Left lung (tissue), 10 donors: ENCODE measurements around the gene TOM1. TPM values are rescaled to one million over a fixed set of nuclear protein-coding genes. Genes with fewer than 3 reads are reported as not detected.
A peak's percentile ranks its signal among the peaks of the same experiment; 100 is the strongest.

Experiments used
- ATAC-seq: fragments of 200-7000 bp; cut with Tn5 transposase; one replicate; pipeline ENCODE4 v1.9.1; 2020; ENCODE audit warnings: moderate library complexity
- DNase-seq, 4 donors: peaks; one replicate each; pipeline ENCODE4 v3.0.0-alpha.2; 2013 to 2020
- H3K27ac ChIP-seq, 2 donors: fragments of 200-600 bp; sonication (generic) in 1 of 2; one replicate each; pipeline versions ENCODE4 v1.5.0 to v1.8.0; 2020 to 2021
- H3K27me3 ChIP-seq, 2 donors: fragments of 200-600 bp; sonication (generic) in 1 of 2; one replicate each; pipeline versions ENCODE4 v1.5.0 to v1.8.0; 2020 to 2021
- H3K36me3 ChIP-seq, 2 donors: fragments of 200-600 bp; sonication (generic) in 1 of 2; one replicate each; pipeline versions ENCODE4 v1.5.0 to v1.8.0; 2020 to 2021
- H3K4me1 ChIP-seq, 2 donors: fragments of 200-600 bp; one replicate each; pipeline ENCODE4 v1.8.0; 2021
- H3K4me3 ChIP-seq, 2 donors: fragments of 200-600 bp; sonication (generic) in 1 of 2; one replicate each; pipeline versions ENCODE4 v1.5.0 to v1.8.0; 2020 to 2021; ENCODE audit warnings: mild to moderate bottlenecking in 1 of 2
- H3K9me3 ChIP-seq, 2 donors: fragments of 200-600 bp; sonication (generic) in 1 of 2; one replicate each; pipeline versions ENCODE4 v1.5.0 to v1.8.0; 2020 to 2021
- intact Hi-C, 2 donors: fragments of 100-400 bp; cut with DNase I; formaldehyde crosslinking; loops; one replicate each; pipeline versions ENCODE4 v1.11.2 to v1.14.2; 2022
- polyA plus RNA-seq, 6 donors: library from polyadenylated mRNA; unstranded; fragments of 120-200 nt; gene quantifications; one replicate each; pipeline ENCODE4 v1.2.1, GENCODE V29; 2013; ENCODE audit not compliant: insufficient read length in 6 of 6
- total RNA-seq, 2 donors: library from RNA; stranded (reverse); fragmentation: NEBNext Ultra II Directional; extraction: Animal tissue kit (Norgen Biotek cat#: 25700); gene quantifications; one replicate each; pipeline ENCODE4 v1.2.1, GENCODE V29; 2021
- TF ChIP-seq, protein P1 (sequence below), 2 donors: fragments of 200-600 bp; sonication (generic) in 1 of 2; IDR thresholded peaks; one replicate each; pipeline versions ENCODE4 v1.5.0 to v1.8.0; 2021; ENCODE audit warnings: antibody characterized with exemption in 2 of 2
- donor health status: DM: no; HTN: yes; CAD: no.
- donor health status: DM: no; HTN: no; CAD: no.

Gene TOM1
- total and polyA plus RNA-seq, 8 donors = 28.9 to 81.3 (median 32.8) TPM

DNA sequence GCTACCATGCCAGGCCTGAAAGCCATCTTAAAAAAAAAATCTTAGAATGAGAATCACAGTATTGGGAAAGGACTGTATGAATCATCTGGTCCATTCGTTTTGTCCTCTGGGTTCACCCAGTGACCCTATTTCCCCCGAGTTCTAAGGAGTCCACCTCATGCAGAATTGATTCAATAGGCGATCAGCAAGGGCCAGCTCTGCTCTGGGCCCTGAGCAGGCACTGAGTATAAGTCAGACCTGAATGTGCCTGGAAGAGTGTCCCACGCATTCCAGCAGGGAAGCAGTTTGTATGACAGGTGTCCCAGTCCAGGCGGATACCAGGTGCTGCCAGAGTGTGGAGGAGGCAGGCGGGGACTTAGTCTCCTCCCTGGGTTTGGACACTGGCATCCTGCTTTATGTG lies 80.3 kb downstream of the TOM1 start:
- peaks cover 23 to 87% of the 10 kb centered on the region in 2 donors for H3K4me1 ChIP-seq
- intact Hi-C loops = no loop called here
- no peak for ATAC-seq

DNA sequence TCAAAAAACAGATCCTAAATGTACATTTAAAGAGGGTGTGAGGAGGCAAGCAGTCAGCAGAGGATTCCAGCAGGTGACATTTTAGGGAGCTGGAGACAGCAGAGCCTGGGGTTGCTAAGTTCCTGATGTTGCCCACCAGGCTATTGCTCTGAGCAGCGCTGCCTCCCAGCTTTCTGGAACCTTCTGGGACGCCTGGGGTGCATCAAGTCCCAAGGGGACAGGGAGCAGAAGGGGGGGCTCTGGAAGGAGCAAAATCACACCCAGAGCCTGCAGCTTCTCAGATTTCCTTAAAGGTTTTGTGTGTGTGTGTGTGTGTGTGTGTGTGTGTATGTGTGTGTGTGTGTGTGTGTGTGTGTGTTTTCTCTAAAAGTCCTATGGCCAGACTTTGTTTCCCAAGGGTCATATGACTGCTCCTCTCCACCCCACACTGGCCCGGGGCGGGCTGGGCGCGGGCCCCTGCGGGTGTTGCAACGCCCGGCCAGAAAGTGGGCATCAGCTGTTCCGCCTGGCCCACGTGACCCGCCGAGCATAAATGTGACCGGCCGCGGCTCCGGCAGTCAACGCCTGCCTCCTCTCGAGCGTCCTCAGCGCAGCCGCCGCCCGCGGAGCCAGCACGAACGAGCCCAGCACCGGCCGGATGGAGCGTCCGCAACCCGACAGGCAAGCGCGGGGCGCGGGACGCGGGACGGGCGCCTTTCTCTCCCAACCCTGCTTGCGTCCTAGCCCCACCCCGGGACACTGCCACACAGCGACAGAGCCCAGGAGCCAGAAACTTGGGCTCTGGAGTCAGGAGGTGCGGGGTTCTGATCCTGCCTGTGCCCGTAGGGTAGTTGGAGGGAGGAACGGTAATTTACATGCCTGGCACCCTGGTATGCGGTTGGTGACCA lies 81.1 kb downstream of the TOM1 start, which contains the start of gene HMOX1:
HMOX1 (plus strand) TSS at position 560 of the 887 bp plus-strand sequence; CDS start at position 638, 78 bp downstream.
- H3K4me1 ChIP-seq = peaks cover 23 to 87% of the 10 kb centered on the region in 2 donors
- H3K4me3 ChIP-seq = peak within 1 kb of the TSS; percentile 49 to 72
- intact Hi-C loops = no loop called here
- peak within 1 kb of the TSS; percentile 78 to 87 for H3K27ac ChIP-seq
- TF ChIP-seq, protein P1, sequence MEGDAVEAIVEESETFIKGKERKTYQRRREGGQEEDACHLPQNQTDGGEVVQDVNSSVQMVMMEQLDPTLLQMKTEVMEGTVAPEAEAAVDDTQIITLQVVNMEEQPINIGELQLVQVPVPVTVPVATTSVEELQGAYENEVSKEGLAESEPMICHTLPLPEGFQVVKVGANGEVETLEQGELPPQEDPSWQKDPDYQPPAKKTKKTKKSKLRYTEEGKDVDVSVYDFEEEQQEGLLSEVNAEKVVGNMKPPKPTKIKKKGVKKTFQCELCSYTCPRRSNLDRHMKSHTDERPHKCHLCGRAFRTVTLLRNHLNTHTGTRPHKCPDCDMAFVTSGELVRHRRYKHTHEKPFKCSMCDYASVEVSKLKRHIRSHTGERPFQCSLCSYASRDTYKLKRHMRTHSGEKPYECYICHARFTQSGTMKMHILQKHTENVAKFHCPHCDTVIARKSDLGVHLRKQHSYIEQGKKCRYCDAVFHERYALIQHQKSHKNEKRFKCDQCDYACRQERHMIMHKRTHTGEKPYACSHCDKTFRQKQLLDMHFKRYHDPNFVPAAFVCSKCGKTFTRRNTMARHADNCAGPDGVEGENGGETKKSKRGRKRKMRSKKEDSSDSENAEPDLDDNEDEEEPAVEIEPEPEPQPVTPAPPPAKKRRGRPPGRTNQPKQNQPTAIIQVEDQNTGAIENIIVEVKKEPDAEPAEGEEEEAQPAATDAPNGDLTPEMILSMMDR (IDR thresholded peaks at IDR 0.05) = peak in 1 of 2 donors; percentile 7
- DNase-seq (peak; percentile 77 to 100 (median 94)), ATAC-seq (peak; percentile 81)
- H3K36me3 ChIP-seq = peaks cover 0 to 31% of the 10 kb centered on the region in 2 donors
- H3K27me3 ChIP-seq = no peaks in the 10 kb centered on the region
- no peaks in the 10 kb centered on the region for H3K9me3 ChIP-seq

More for the DNA sequence above, 80.3 kb downstream of the TOM1 start:
- Histone ChIP-seq H3K27me3 (no peaks in the 10 kb centered on the region), H3K36me3 (peaks cover 0 to 23% of the 10 kb centered on the region in 2 donors), H3K9me3 (no peaks in the 10 kb centered on the region), H3K27ac (peak overlapping the region in 1 of 2 donors; percentile 58), H3K4me3 (no peak overlapping the region)
- DNase-seq = no peak
- TF ChIP-seq, protein P1 (IDR thresholded peaks at IDR 0.05) = no peak

DNA sequence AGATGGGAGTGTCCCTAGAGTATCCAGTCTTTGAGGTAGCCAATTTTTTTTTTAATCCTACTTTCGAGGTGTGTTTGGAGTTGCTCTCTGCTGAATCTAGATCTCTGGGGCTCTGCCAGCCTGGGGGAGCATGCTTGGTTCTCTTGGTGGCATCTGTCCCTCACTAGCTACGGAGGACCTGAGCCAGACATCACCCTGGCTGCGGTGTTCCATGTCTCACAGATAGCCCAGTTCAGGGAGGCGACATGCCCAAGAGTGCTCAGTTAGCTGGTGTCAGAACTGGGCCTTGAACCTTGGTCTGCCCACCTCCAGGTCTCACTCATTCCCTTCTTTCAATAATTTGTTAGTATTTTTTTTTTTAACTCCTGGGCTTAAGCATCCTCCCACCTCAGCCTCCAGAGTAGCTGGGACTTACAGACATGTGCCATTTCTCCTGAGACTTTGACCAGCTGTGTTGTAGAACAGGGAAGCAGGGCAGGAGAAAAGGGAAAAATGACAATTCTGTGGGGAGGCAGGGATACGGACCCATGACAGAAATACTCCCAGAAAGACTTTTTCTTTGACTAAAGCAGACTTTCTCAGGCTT lies 81.8 kb downstream of the TOM1 start:
- intact Hi-C loops = no loop called here
- H3K9me3 ChIP-seq = no peaks in the 10 kb centered on the region
- peak overlapping the region; percentile 78 to 87 for H3K27ac ChIP-seq
- H3K4me3 ChIP-seq = peak overlapping the region; percentile 49 to 72
- TF ChIP-seq, protein P1 (IDR thresholded peaks at IDR 0.05) = no peak
- peaks cover 23 to 87% of the 10 kb centered on the region in 2 donors for H3K4me1 ChIP-seq
- peaks cover 0 to 38% of the 10 kb centered on the region in 2 donors for H3K36me3 ChIP-seq
- DNase-seq (no peak), ATAC-seq (peak; percentile 0)
- H3K27me3 ChIP-seq = no peaks in the 10 kb centered on the region

DNA sequence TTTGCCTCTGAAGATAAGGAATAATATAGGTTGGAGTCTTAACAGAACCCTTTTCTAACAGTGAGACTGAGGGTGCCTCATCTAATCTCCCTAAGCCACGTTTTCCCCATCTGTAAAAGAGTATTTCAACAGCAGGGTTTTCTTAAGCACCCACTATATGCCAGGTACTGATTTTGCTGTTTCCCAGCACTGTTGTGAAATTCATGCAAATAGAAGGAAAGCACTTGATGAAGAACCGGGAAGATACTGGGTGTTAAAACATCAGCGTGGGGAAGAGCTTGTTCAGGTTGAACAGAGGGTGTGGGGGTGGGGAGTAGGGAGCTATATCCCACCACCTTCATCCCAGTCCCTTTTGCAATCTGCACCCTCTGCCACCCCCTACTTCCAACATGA lies 84.0 kb downstream of the TOM1 start:
- ATAC-seq (peak; percentile 6), DNase-seq (no peak)
- peak overlapping the region in 1 of 2 donors; percentile 72 for H3K4me3 ChIP-seq
- TF ChIP-seq, protein P1 (IDR thresholded peaks at IDR 0.05) = no peak
- intact Hi-C loops = no loop called here
- no peaks in the 10 kb centered on the region for H3K9me3 ChIP-seq
- peak overlapping the region in 1 of 2 donors; percentile 41 for H3K27ac ChIP-seq
- peaks cover 0 to 60% of the 10 kb centered on the region in 2 donors for H3K36me3 ChIP-seq
- peaks cover 17 to 71% of the 10 kb centered on the region in 2 donors for H3K4me1 ChIP-seq
- no peaks in the 10 kb centered on the region for H3K27me3 ChIP-seq

DNA sequence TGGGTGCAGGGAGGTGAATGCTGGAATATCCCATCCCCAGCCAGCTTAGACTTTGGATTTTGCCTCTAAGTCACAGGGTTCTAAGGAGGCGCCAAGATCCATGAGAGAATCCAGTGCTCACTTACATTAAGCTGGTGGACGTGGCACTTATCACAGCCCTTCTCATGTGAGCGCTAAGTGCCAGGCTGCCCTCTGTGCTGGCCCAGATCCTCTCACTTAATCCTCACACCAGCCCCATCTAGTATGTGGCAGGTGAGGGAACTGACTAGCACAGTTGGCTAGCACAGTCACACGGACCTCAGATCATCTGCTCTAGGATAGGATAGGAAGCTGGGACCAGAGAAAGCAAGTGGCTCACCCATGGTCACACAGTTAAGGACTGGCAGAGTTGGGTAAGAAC lies 84.8 kb downstream of the TOM1 start:
- Histone ChIP-seq H3K4me1 (peaks cover 17 to 67% of the 10 kb centered on the region in 2 donors), H3K36me3 (peaks cover 0 to 64% of the 10 kb centered on the region in 2 donors), H3K4me3 (peak overlapping the region in 1 of 2 donors; percentile 72), H3K27me3 (no peaks in the 10 kb centered on the region), H3K27ac (peak overlapping the region in 1 of 2 donors; percentile 28), H3K9me3 (no peaks in the 10 kb centered on the region)
- ATAC-seq = peak; percentile 1
- TF ChIP-seq, protein P1 (IDR thresholded peaks at IDR 0.05) = no peak
- DNase-seq = no peak
- intact Hi-C loops = no loop called here
